ENCODE data around the gene WDR44.
"Not testable (repeated sequence)": the region's sequence is repeated elsewhere in the genome, so short reads cannot be mapped to it uniquely, and the experiment has no call there.

WDR44 gene

DNA sequence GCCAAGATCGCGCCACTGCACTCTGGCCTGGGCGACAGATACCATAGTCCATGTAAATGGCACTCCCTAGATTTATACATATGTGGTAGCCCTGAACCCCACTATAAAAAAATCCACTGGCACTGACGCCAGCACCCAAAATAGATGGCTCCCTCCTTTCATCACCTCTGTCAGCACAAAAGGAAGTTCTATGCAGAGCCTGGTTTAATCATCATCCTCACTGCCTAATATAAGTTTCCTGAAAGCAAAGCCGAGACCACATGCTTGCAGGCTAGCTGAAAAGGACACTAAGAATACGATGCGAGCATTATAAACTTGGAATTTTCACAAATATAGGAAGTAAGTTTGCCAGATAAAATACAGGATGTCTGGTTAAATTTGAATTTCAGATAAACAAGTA lies 122.2 kb downstream of the WDR44 start:
- TF ChIP-seq, protein P1, sequence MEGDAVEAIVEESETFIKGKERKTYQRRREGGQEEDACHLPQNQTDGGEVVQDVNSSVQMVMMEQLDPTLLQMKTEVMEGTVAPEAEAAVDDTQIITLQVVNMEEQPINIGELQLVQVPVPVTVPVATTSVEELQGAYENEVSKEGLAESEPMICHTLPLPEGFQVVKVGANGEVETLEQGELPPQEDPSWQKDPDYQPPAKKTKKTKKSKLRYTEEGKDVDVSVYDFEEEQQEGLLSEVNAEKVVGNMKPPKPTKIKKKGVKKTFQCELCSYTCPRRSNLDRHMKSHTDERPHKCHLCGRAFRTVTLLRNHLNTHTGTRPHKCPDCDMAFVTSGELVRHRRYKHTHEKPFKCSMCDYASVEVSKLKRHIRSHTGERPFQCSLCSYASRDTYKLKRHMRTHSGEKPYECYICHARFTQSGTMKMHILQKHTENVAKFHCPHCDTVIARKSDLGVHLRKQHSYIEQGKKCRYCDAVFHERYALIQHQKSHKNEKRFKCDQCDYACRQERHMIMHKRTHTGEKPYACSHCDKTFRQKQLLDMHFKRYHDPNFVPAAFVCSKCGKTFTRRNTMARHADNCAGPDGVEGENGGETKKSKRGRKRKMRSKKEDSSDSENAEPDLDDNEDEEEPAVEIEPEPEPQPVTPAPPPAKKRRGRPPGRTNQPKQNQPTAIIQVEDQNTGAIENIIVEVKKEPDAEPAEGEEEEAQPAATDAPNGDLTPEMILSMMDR (IDR thresholded peaks at IDR 0.05; ENCODE audit: low read length, missing control alignments): no peak
- H3K4me3 ChIP-seq (replicated peaks; ENCODE audit: low read depth, low read length): no peak overlapping the region
- no peak for DNase-seq (ENCODE audit: low read depth)

- DNase-seq (ENCODE audit: low read depth); H3K4me3 ChIP-seq (replicated peaks; ENCODE audit: low read depth, low read length): not testable (repeated sequence)
Measured at GRCh38 chrX:118470721-118471347, 124.9 kb downstream of the WDR44 start.

DNA sequence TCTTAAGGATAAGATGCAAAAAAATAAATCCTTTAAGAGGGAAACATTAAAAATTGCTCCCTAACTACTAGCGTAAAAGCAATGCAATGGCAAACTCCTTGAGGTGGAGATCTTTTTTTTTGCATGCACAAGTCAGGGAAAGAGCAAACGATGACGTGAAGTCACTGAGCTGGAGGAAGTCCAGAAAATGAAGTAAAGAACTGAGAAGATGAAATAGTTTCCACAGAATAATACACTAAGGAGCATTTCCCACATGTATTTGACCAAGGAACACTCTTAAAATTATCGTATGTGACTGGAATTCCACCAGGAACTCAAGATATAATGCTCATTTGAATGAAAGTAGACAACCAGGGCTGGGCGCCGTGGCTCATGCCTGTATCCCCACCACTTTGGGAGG lies 128.7 kb downstream of the WDR44 start:
- TF ChIP-seq, protein P1 (IDR thresholded peaks at IDR 0.05; ENCODE audit: low read length, missing control alignments): no peak
- DNase-seq (ENCODE audit: low read depth): peak; percentile 25
- H3K4me3 ChIP-seq (replicated peaks; ENCODE audit: low read depth, low read length): no peak overlapping the region

- DNase-seq (ENCODE audit: low read depth): no peak
- TF ChIP-seq, protein P1 (IDR thresholded peaks at IDR 0.05; ENCODE audit: low read length, missing control alignments): no peak
Measured at GRCh38 chrX:118475903-118476302, 130.0 kb downstream of the WDR44 start.

DNA sequence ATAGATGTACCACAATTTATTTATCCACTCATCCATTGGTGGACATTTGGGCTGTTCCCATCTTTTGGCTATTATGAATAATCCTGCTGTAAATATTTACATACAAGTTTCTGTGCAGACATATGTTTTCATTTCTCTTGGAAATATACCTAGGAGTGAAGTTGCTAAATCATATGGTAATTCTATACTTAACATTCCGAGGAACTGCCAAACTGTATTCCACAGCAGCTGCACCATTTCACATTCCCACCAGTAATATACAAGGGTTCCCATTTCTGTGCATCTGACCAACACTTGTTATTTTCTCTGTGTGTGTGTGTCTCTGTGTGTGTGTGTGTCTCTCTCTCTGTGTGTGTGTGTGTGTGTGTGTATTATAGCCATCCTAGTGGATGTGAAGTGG lies 134.3 kb downstream of the WDR44 start:
- TF ChIP-seq, protein P1 (IDR thresholded peaks at IDR 0.05; ENCODE audit: low read length, missing control alignments): no peak
- H3K4me3 ChIP-seq (replicated peaks; ENCODE audit: low read depth, low read length): no peak overlapping the region
- DNase-seq (ENCODE audit: low read depth): no peak

More at GRCh38 chrX:118475903-118476302, 130.0 kb downstream of the WDR44 start:
- H3K4me3 ChIP-seq (replicated peaks; ENCODE audit: low read depth, low read length): no peak overlapping the region

DNA sequence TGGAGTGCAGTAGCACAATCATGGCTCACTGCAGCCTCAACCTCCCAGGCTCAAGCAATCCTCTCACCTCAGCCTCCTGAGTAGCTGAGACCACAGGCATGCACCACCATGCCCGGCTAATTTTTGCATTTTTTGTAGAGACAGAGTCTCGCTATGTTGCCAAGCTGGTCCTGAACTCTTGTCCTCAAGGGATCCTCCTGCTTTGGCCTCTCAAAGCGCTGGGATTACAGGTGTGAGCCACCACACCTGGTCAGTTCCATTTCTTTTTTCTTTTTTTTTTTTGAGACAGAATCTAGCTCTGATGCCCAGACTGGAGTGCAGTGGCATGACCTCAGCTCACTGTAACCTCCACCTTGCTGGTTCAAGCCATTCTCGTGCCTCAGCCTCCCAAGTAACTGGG lies 136.5 kb downstream of the WDR44 start:
- H3K4me3 ChIP-seq (replicated peaks; ENCODE audit: low read depth, low read length); DNase-seq (ENCODE audit: low read depth): not testable (repeated sequence)

DNA sequence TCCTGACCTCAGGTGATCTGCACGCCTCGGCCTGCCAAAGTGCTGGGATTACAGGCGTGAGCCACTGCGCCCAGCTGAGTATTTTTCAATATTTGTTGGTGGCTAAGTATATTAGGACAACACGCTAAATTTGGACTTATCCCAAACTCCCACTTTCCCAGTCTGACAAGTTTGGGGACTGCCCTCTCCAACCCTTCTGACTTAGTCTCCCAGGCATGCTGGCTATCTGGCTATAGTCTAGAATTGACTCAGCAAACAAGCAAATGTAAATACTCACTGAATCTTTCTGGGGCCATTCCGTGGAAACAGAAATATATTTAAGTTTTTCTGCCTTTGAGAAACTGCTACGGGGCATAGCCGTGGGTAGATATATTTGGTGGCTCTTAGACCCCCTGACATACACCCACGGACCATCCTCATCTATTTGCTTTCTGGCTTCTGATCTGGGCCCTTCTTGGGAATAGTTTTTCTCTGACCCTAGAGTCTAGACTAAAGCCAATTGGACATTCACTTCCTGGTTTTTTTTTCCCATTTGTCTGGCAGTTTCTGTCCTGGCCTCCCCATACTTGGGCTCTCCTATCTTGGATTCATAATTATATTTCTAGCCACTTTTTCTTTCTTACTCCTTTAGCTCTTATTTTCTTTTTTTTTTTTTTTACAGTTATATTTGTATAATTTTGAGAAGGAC lies 138.5 kb downstream of the WDR44 start:
- TF ChIP-seq, protein P1 (IDR thresholded peaks at IDR 0.05; ENCODE audit: low read length, missing control alignments): no peak
- H3K4me3 ChIP-seq (replicated peaks; ENCODE audit: low read depth, low read length): no peak overlapping the region
- no peak for DNase-seq (ENCODE audit: low read depth)

- not testable (repeated sequence) for DNase-seq (ENCODE audit: low read depth); H3K4me3 ChIP-seq (replicated peaks; ENCODE audit: low read depth, low read length)
Measured at GRCh38 chrX:118486693-118487092, 140.8 kb downstream of the WDR44 start.
